Uterus (tissue), 2 donors: Measurements from ENCODE around the gene CELF6.

Source experiments
- CTCF ChIP-seq, 4 experiments: fragments of 200-600 bp in 2 of 4; fragments of 450-650 bp in 2 of 4; sonication (generic) in 2 of 4; IDR thresholded peaks; one replicate each; pipeline ENCODE4 v1.5.1; 2016 to 2019; ENCODE audit warnings: antibody characterized with exemption in 4 of 4, mild to moderate bottlenecking in 2 of 4, moderate library complexity in 1 of 4
- POLR2A ChIP-seq, 2 donors: fragments of 450-650 bp; IDR thresholded peaks; one replicate each; pipeline ENCODE4 v1.6.1; 2016; ENCODE audit warnings: antibody characterized with exemption in 2 of 2, mild to moderate bottlenecking in 1 of 2, moderate library complexity in 1 of 2

- TF ChIP-seq CTCF (IDR thresholded peaks at IDR 0.05): no peak
- no peak for TF ChIP-seq POLR2A (IDR thresholded peaks at IDR 0.05)
Measured at GRCh38 chr15:72239652-72240051, 80.3 kb downstream of the CELF6 start.
